SH-SY5Y (cell line): Measurements from ENCODE around the gene SLC24A1.

Experiments
- GATA2 ChIP-seq: IDR thresholded peaks from 2 replicates; pipeline ENCODE4 v1.6.1; 2011; ENCODE audit warnings: mild to moderate bottlenecking, low read depth, low read length
- GATA3 ChIP-seq: IDR thresholded peaks from 2 replicates; pipeline ENCODE4 v1.6.1; 2011; ENCODE audit warnings: low read depth, mild to moderate bottlenecking, low read length, moderate library complexity

DNA sequence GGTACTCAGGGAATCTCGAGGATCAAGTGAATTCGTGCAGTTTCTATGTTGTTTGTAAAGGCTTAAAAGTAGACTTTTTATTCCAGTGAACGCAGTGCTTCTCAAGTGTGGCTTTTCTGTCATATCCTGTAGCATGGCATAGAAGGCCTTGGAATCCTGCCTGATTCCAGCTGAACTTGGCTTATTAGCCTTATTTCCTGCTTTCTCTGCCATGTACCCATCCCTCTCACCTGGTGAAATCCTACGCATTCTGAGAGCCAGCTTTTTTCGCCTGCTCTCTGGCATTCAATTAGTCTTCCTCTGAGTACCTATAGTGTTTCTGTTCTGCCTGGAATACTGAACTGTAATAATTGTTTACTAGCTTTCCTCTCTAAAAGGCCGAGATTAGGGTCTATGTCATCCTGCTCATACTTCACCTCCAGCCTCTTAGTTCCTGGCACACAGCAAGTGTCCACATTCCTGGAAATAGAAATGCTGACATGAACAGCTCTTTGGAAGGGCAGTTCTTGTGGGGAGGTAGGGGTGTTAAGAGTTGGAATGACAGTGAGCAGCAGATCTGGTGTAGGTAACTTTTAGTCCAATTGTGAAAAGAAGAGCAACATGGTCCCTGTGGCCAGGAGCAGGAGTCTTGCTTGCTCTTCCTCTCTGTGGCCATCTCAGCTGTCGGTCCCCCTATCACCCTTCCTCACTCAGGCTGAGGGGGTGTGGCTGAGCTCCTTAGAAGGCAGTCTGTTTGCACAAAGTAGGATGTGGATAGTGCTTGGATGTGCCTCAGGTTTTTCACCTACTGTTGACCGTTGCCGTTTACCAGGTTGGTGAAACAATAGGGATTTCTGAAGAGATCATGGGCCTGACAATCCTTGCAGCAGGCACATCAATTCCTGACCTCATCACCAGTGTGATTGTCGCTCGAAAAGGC lies 30.4 kb downstream of the SLC24A1 start:
- TF ChIP-seq GATA2 (no peak), GATA3 (no peak)
